ENCODE data around the gene COL26A1. TPM values are rescaled to one million over a fixed set of nuclear protein-coding genes. Genes with fewer than 3 reads are reported as not detected.

The COL26A1 gene
- total RNA-seq, 2 donors from 2014 or later, result 3.8 to 10.3 TPM

- intact Hi-C loops (cut with DNase I), result no loop called here
- no peak overlapping the region for H3K27ac ChIP-seq
- H3K27me3 ChIP-seq (replicated peaks; ENCODE audit: insufficient read depth), result no peaks in the 10 kb centered on the region
- H3K4me3 ChIP-seq, result no peak overlapping the region
- no peaks in the 10 kb centered on the region for H3K36me3 ChIP-seq
- H3K9me3 ChIP-seq, result no peaks in the 10 kb centered on the region
- TF ChIP-seq POLR2A (IDR thresholded peaks at IDR 0.05) (no peak), POLR2AphosphoS5 (IDR thresholded peaks at IDR 0.05) (no peak)
- TF ChIP-seq, protein P1, sequence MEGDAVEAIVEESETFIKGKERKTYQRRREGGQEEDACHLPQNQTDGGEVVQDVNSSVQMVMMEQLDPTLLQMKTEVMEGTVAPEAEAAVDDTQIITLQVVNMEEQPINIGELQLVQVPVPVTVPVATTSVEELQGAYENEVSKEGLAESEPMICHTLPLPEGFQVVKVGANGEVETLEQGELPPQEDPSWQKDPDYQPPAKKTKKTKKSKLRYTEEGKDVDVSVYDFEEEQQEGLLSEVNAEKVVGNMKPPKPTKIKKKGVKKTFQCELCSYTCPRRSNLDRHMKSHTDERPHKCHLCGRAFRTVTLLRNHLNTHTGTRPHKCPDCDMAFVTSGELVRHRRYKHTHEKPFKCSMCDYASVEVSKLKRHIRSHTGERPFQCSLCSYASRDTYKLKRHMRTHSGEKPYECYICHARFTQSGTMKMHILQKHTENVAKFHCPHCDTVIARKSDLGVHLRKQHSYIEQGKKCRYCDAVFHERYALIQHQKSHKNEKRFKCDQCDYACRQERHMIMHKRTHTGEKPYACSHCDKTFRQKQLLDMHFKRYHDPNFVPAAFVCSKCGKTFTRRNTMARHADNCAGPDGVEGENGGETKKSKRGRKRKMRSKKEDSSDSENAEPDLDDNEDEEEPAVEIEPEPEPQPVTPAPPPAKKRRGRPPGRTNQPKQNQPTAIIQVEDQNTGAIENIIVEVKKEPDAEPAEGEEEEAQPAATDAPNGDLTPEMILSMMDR (IDR thresholded peaks at IDR 0.05), result no peak
- DNase-seq (ENCODE audit: low spot score), result no peak
- WGBS, result 92% methylated on average over 6 of the region's 7 CpGs
- peaks cover under 1% of the 10 kb centered on the region for H3K4me1 ChIP-seq (replicated peaks)
Observed at GRCh38 chr7:101533103-101533465, 170.4 kb downstream of the COL26A1 start.

- Histone ChIP-seq H3K4me3 (no peak overlapping the region), H3K27me3 (replicated peaks; ENCODE audit: insufficient read depth) (no peaks in the 10 kb centered on the region), H3K27ac (no peak overlapping the region), H3K36me3 (no peaks in the 10 kb centered on the region), H3K9me3 (no peaks in the 10 kb centered on the region), H3K4me1 (replicated peaks) (no peaks in the 10 kb centered on the region)
- no peak for DNase-seq (ENCODE audit: low spot score)
- WGBS, result 87% methylated on average over 8 of the region's 8 CpGs
- TF ChIP-seq, protein P1 (IDR thresholded peaks at IDR 0.05), result no peak
- intact Hi-C loops (cut with DNase I), result no loop called here
Observed at GRCh38 chr7:101534015-101534803, 171.5 kb downstream of the COL26A1 start.

- no peaks in the 10 kb centered on the region for H3K9me3 ChIP-seq
- no peak overlapping the region for H3K4me3 ChIP-seq
- no peak for TF ChIP-seq POLR2A (IDR thresholded peaks at IDR 0.05)
- TF ChIP-seq, protein P1 (IDR thresholded peaks at IDR 0.05), result no peak
- no peak for TF ChIP-seq POLR2AphosphoS5 (IDR thresholded peaks at IDR 0.05)
- H3K27ac ChIP-seq, result no peak overlapping the region
- no peaks in the 10 kb centered on the region for H3K36me3 ChIP-seq
- no peaks in the 10 kb centered on the region for H3K4me1 ChIP-seq (replicated peaks)
- 90% methylated on average over 11 of the region's 11 CpGs for WGBS
- no peak for DNase-seq (ENCODE audit: low spot score)
- intact Hi-C loops (cut with DNase I), result no loop called here
- H3K27me3 ChIP-seq (replicated peaks; ENCODE audit: insufficient read depth), result no peaks in the 10 kb centered on the region
Observed at GRCh38 chr7:101534873-101535272, 172.2 kb downstream of the COL26A1 start.

DNA sequence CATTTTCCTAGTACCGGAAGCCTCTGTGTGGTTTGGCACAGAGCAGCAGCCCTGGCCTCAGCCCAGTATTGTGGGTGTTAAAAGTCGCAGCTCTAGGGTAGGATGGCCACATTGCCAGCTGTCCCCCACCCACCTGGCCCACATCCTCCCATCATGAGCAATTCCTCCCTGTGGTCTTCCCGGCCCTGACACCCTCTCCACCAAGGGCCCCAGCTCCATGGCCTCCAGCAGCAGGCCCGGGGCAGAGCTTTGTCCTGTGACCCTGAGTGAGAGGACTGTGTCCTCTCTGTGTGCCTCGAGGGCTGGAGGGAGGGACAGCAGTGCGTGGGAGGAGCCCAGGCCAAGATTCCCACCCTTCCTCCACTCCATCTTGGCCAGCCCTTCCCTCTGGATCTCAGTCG lies 172.7 kb downstream of the COL26A1 start:
- DNase-seq (ENCODE audit: low spot score), result no peak
- H3K4me3 ChIP-seq, result no peak overlapping the region
- H3K27ac ChIP-seq, result no peak overlapping the region
- H3K4me1 ChIP-seq (replicated peaks), result no peaks in the 10 kb centered on the region
- WGBS, result 48% methylated on average over 5 of the region's 7 CpGs
- H3K36me3 ChIP-seq, result no peaks in the 10 kb centered on the region
- H3K27me3 ChIP-seq (replicated peaks; ENCODE audit: insufficient read depth), result no peaks in the 10 kb centered on the region
- H3K9me3 ChIP-seq, result no peaks in the 10 kb centered on the region
- intact Hi-C loops (cut with DNase I), result no loop called here
- TF ChIP-seq, protein P1 (IDR thresholded peaks at IDR 0.05), result no peak
- TF ChIP-seq POLR2A (IDR thresholded peaks at IDR 0.05), result no peak
- no peak for TF ChIP-seq POLR2AphosphoS5 (IDR thresholded peaks at IDR 0.05)

GRCh38 chr7:101536232-101536631 lies 173.6 kb downstream of the COL26A1 start:
- no peak overlapping the region for H3K4me3 ChIP-seq
- H3K9me3 ChIP-seq, result no peaks in the 10 kb centered on the region
- H3K27me3 ChIP-seq (replicated peaks; ENCODE audit: insufficient read depth), result no peaks in the 10 kb centered on the region
- WGBS, result 64% methylated on average over 6 of the region's 6 CpGs
- no peaks in the 10 kb centered on the region for H3K4me1 ChIP-seq (replicated peaks)
- TF ChIP-seq POLR2AphosphoS5 (IDR thresholded peaks at IDR 0.05) (no peak), POLR2A (IDR thresholded peaks at IDR 0.05) (no peak)
- TF ChIP-seq, protein P1 (IDR thresholded peaks at IDR 0.05), result no peak
- no peak for DNase-seq (ENCODE audit: low spot score)
- no peaks in the 10 kb centered on the region for H3K36me3 ChIP-seq
- intact Hi-C loops (cut with DNase I), result no loop called here
- no peak overlapping the region for H3K27ac ChIP-seq
